Activated CD4-positive, CD25-positive, alpha-beta regulatory T cell treated with anti-CD3 and anti-CD28 coated beads, Interleukin-2, amount 50 U/mL, for 72 hours (primary cell): ENCODE measurements around the gene PPP1R7.
A peak's percentile ranks its signal among the peaks of the same experiment; 100 is the strongest.

Experiments
- DNase-seq: peaks from one replicate; pipeline ENCODE4 v3.0.0; 2021

Gene PPP1R7

GRCh38 chr2:241121008-241121407 lies 29.3 kb upstream of the PPP1R7 start:
- DNase-seq = no peak

DNA sequence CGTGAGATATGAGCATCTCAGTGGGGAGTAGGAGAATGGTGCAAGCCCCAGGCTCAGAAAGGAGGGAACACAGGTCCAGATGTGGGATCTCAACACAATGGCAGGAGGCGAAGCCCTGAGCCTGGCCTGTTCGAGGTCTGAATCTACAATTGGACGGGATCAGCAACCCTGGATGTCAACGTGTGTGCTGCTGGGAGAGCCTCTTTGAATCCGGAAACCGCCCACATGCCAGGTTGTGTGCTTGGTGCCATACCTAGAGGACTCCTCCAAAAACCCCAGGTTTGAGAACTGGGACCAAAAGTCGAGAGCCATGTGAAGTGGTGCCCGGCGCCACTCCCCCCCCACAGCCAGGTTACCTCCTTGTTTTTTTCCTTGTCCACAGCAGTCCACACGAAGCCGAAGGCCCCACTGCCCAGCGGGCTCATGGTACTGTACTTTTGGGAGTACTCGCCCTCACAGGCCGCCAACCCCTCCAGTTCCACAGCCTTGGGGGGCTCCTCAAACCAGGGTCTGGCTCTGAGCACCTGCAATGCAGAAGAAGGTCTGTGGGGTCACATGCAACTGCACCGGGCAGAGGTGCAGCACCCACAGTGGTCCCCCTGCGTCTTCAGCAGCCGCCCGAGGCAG lies 27.8 kb upstream of the PPP1R7 start:
- no peak for DNase-seq

- peak; percentile 54 for DNase-seq
Measured at GRCh38 chr2:241123816-241124536, 26.3 kb upstream of the PPP1R7 start.

- no peak for DNase-seq
Measured at GRCh38 chr2:241125626-241126025, 24.6 kb upstream of the PPP1R7 start.

DNA sequence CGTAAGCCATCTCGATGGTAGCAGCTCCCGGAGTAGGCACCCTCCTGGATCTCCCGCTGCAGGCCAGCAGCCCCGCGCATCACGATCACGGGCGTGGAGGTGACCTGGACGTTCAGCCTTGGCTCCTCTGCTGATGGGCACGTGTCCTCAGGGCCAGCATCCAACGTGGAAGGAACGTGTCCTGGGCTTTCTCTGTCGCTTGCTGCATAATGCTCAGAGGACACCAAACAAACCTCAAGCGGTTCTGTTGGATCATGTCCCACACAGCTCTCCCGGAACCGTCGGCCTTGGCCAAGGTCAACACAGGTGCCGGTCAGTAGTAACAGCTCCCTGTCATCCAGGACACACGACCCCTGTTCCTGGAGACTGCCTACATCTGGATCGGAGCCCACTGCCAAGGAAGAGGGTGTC lies 24.1 kb upstream of the PPP1R7 start:
- DNase-seq = no peak

GRCh38 chr2:241126771-241127202 lies 23.5 kb upstream of the PPP1R7 start:
- no peak for DNase-seq

GRCh38 chr2:241128266-241128665 lies 22.0 kb upstream of the PPP1R7 start:
- DNase-seq = no peak

- DNase-seq = no peak
Measured at GRCh38 chr2:241129086-241129871, 21.0 kb upstream of the PPP1R7 start.

GRCh38 chr2:241130316-241130715 lies 20.0 kb upstream of the PPP1R7 start:
- DNase-seq = no peak

DNA sequence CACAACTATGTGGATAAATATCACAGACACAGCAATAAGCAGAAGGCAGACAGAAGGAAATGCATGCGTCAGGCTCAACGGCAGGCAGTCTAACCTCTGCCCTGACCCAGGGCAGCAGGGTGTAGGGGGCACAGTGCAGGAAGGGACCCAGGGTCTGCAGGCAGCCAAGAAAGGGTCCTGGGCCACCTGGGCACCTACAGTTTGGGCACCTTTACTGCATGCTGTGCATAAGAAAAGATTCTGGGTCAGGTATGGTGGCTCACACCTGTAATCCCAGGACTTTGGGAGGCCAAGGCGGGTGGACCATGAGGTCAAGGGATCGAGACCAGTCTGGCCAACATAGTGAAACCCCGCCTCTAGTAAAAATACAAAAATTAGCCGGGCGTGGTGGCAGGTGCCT lies 18.7 kb upstream of the PPP1R7 start:
- DNase-seq = no peak

- no peak for DNase-seq
Measured at GRCh38 chr2:241132538-241133435, 17.5 kb upstream of the PPP1R7 start.

- no peak for DNase-seq
Measured at GRCh38 chr2:241133436-241133820, 16.8 kb upstream of the PPP1R7 start.

- DNase-seq = no peak
Measured at GRCh38 chr2:241134711-241135110, 15.6 kb upstream of the PPP1R7 start.

GRCh38 chr2:241135737-241136136 lies 14.5 kb upstream of the PPP1R7 start:
- DNase-seq = no peak

DNA sequence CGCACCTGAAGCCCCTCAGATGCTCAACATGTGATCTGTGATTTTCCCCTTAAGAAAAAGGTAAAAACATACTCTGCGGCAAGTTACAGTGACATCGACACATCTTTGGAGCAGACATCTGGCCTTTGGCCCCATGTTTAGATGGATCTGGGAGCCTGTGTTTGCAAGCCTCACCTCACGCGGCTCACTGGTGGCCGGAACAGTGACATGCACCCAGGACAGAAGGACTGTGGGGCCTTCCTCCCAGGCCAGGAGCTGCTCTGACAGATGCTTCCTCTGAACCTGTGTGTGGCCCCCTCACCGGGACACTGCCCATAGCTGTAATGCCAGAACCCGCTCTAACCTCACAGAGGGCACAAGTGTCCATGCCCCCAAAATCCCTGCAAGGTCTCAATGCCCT lies 14.1 kb upstream of the PPP1R7 start:
- no peak for DNase-seq

DNA sequence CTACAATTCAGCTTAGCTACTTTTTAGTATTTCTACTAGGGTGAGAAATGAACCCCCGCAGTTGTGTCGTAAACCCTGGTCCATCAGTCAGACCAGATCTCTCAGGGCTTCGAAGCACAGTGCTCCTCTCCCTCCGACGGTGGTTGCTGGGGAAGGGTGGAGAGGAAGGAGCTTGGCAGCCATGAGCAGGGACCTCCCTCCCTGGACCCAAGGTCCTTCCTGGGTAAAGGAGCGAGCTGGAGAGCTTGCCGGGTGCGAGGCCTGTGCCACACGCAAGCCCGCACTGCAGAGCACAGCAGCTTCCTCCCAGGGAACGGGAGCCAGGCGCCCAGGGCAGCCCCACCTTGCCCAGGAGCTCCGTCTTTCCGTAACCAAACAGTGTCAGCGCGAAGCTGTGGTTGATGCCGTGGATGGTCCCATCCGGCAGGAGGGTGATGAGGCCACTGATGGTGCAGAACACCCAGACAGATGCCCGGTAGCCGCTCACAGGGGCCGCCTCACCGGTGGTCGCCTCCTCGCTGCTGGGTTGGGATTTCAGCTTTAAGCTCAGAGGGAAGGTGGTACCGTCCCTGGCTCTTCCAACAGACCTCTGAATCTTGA lies 13.5 kb upstream of the PPP1R7 start:
- DNase-seq = no peak

- DNase-seq = no peak
Measured at GRCh38 chr2:241137276-241138190, 12.7 kb upstream of the PPP1R7 start.

DNA sequence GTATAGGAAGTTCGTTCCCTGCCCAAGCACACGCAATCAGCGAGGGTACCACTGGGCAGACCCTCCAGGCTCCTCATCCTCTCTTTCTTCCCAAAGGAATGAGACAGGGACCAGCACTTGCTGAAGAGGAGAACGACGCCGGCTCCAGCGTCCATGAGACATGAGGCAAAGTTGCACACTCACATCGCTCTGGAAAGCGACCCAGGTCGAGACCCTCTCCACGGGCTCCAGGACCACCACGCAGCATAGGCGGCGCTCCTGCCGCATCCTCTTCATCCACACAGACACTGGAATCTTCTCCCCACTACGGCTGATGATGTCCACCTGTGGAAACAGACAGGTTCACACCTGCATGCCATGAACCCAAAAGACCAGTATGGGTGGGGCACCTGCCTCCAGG lies 11.8 kb upstream of the PPP1R7 start:
- no peak for DNase-seq

DNA sequence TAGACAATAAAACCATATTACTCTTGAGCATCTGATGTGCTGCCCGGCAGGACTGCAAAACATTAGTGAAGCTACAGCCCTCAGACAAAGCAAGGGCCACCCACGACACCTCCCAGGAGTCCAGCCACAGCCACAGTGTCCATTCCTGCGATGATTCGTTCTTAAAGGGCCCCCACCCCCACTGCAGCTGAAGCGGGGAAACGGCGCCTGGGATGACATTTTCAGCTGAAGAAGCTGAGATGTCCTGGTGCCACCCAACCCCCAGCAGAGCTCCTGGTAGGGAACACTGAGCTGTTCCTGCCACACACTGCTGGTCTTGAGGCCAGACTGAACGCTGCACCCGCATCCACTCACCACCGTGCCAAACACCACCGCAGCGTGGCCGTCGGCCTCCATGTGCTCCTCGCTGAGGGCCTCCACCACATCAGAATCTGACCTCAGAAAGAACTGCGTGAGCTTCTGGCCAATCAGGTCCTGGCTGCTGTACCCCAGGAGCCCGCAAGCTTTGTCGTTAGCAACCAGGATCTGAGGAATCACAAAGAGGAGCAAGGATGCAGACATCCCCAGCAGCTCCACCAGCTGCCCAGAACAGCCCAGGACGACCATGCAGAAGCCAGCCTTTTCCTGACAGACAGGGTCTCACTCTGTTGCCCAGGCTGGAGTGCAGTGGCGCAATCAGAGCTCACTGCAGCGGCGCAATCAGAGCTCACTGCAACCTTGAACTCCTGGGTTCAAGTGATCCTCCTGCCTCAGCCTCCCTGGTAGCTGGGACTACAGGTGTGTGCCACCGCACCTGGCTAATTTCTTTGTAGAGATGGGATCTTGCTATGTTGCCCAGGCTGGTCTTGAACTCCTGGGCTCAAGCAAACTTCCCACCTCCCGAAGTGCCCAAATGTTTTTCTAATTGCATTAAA lies 10.5 kb upstream of the PPP1R7 start:
- DNase-seq = no peak

GRCh38 chr2:241140445-241140840 lies 9.8 kb upstream of the PPP1R7 start:
- DNase-seq = no peak
